Neural progenitor cell (in vitro differentiated cells): Measurements from ENCODE around the gene SBF1.

Experiments used
- CTCF ChIP-seq: fragments of 200-600 bp; sonication (generic); IDR thresholded peaks from 2 replicates; pipeline ENCODE4 v1.5.1; 2017; ENCODE audit warnings: antibody characterized with exemption, mild to moderate bottlenecking
- EZH2 ChIP-seq: fragments of 200-600 bp; sonication (generic); IDR thresholded peaks from 2 replicates; pipeline ENCODE4 v1.6.1; 2017; ENCODE audit warnings: antibody characterized with exemption, mild to moderate bottlenecking, moderate library complexity
- EZH2phosphoT487 ChIP-seq: fragments of 200-600 bp; sonication (generic); IDR thresholded peaks from 2 replicates; pipeline ENCODE4 v1.6.1; 2017; ENCODE audit warnings: antibody characterized with exemption

- TF ChIP-seq CTCF (no peak), EZH2phosphoT487 (no peak), EZH2 (no peak)
Observed at GRCh38 chr22:50513175-50513574, 38.3 kb upstream of the SBF1 start.
